ENCODE data around the gene RSBN1L. TPM values are rescaled to one million over a fixed set of nuclear protein-coding genes. Genes with fewer than 3 reads are reported as not detected.

The RSBN1L gene
- total RNA-seq, 1 experiment from 2014 or later = 47.3 TPM

- Histone ChIP-seq H3K4me1 (no peaks in the 10 kb centered on the region), H3K27me3 (no peaks in the 10 kb centered on the region), H3K27ac (no peak overlapping the region), H3K9me3 (replicated peaks) (no peaks in the 10 kb centered on the region), H3K36me3 (peaks cover 11% of the 10 kb centered on the region), H3K4me3 (no peak overlapping the region)
- no peak for DNase-seq
Observed at GRCh38 chr7:77788327-77788902, 92.2 kb downstream of the RSBN1L start.

GRCh38 chr7:77791336-77791735 lies 95.1 kb downstream of the RSBN1L start:
- DNase-seq = no peak
- Histone ChIP-seq H3K9me3 (replicated peaks) (no peaks in the 10 kb centered on the region), H3K36me3 (peaks cover 3% of the 10 kb centered on the region; the same call in 1 of the 2 replicates), H3K4me1 (no peaks in the 10 kb centered on the region), H3K4me3 (no peak overlapping the region), H3K27me3 (no peaks in the 10 kb centered on the region), H3K27ac (no peak overlapping the region)

GRCh38 chr7:77791956-77792355 lies 95.7 kb downstream of the RSBN1L start:
- Histone ChIP-seq H3K27me3 (no peaks in the 10 kb centered on the region), H3K36me3 (no peaks in the 10 kb centered on the region; the same call in 1 of the 2 replicates), H3K4me1 (no peaks in the 10 kb centered on the region; the same call in 1 of the 2 replicates), H3K27ac (no peak overlapping the region), H3K9me3 (replicated peaks) (no peaks in the 10 kb centered on the region), H3K4me3 (no peak overlapping the region)
- DNase-seq = no peak

GRCh38 chr7:77794000-77794399 lies 97.7 kb downstream of the RSBN1L start:
- no peak overlapping the region for H3K27ac ChIP-seq
- H3K4me1 ChIP-seq = no peaks in the 10 kb centered on the region; the same call in 1 of the 2 replicates
- no peaks in the 10 kb centered on the region for H3K27me3 ChIP-seq
- no peak overlapping the region for H3K4me3 ChIP-seq
- H3K9me3 ChIP-seq (replicated peaks) = no peaks in the 10 kb centered on the region
- DNase-seq = no peak
- H3K36me3 ChIP-seq = no peaks in the 10 kb centered on the region; the same call in 1 of the 2 replicates

- no peak for DNase-seq
- Histone ChIP-seq H3K36me3 (no peaks in the 10 kb centered on the region; the same call in 1 of the 2 replicates), H3K9me3 (replicated peaks) (no peaks in the 10 kb centered on the region), H3K4me1 (no peaks in the 10 kb centered on the region; the same call in 1 of the 2 replicates), H3K27me3 (no peaks in the 10 kb centered on the region), H3K27ac (no peak overlapping the region), H3K4me3 (no peak overlapping the region)
Observed at GRCh38 chr7:77796109-77796508, 99.8 kb downstream of the RSBN1L start.

- DNase-seq = no peak
- no peaks in the 10 kb centered on the region; the same call in 1 of the 2 replicates for H3K4me1 ChIP-seq
- no peaks in the 10 kb centered on the region for H3K9me3 ChIP-seq (replicated peaks)
- H3K4me3 ChIP-seq = peak overlapping the region; percentile 86
- no peaks in the 10 kb centered on the region; the same call in 1 of the 2 replicates for H3K36me3 ChIP-seq
- H3K27ac ChIP-seq = no peak overlapping the region
- no peaks in the 10 kb centered on the region for H3K27me3 ChIP-seq
Observed at GRCh38 chr7:77796960-77797359, 100.7 kb downstream of the RSBN1L start.

- H3K4me3 ChIP-seq = peak overlapping the region; percentile 86
- no peaks in the 10 kb centered on the region; the same call in 1 of the 2 replicates for H3K36me3 ChIP-seq
- DNase-seq = peak in 1 of 2 experiments; percentile 44
- H3K27ac ChIP-seq = peak overlapping the region; percentile 60
- H3K9me3 ChIP-seq (replicated peaks) = no peaks in the 10 kb centered on the region
- H3K4me1 ChIP-seq = no peaks in the 10 kb centered on the region; the same call in 1 of the 2 replicates
- H3K27me3 ChIP-seq = no peaks in the 10 kb centered on the region
Observed at GRCh38 chr7:77797734-77798393, 101.6 kb downstream of the RSBN1L start.

- Histone ChIP-seq H3K27ac (peak within 1 kb of the TSS; percentile 68), H3K4me3 (peak within 1 kb of the TSS; percentile 86), H3K4me1 (no peaks in the 10 kb centered on the region; the same call in 1 of the 2 replicates), H3K27me3 (no peaks in the 10 kb centered on the region), H3K36me3 (no peaks in the 10 kb centered on the region; the same call in 1 of the 2 replicates), H3K9me3 (replicated peaks) (no peaks in the 10 kb centered on the region)
- peak; percentile 99 to 100 for DNase-seq
Observed at GRCh38 chr7:77798394-77799077, 102.3 kb downstream of the RSBN1L start, which contains the start of the genes PHTF2 and TMEM60. Gene PHTF2 (plus strand): TSS chr7:77798773. Gene TMEM60 (minus strand): TSS chr7:77798434. CDS start chr7:77794373, 4,061 bp downstream.

- Histone ChIP-seq H3K27me3 (no peaks in the 10 kb centered on the region), H3K4me3 (peak overlapping the region; percentile 86), H3K4me1 (no peaks in the 10 kb centered on the region; the same call in 1 of the 2 replicates), H3K9me3 (replicated peaks) (no peaks in the 10 kb centered on the region), H3K27ac (peak overlapping the region; percentile 68), H3K36me3 (no peaks in the 10 kb centered on the region)
- peak; percentile 61 to 70 for DNase-seq
Observed at GRCh38 chr7:77799078-77799964, 103.1 kb downstream of the RSBN1L start.

- Histone ChIP-seq H3K27me3 (no peaks in the 10 kb centered on the region), H3K4me3 (peak overlapping the region; percentile 86), H3K4me1 (no peaks in the 10 kb centered on the region; the same call in 1 of the 2 replicates), H3K9me3 (replicated peaks) (no peaks in the 10 kb centered on the region), H3K36me3 (no peaks in the 10 kb centered on the region), H3K27ac (no peak overlapping the region)
- DNase-seq = peak in 1 of 2 experiments; percentile 13
Observed at GRCh38 chr7:77800158-77800557, 103.9 kb downstream of the RSBN1L start.

GRCh38 chr7:77800730-77801129 lies 104.5 kb downstream of the RSBN1L start:
- Histone ChIP-seq H3K27me3 (no peaks in the 10 kb centered on the region), H3K36me3 (no peaks in the 10 kb centered on the region), H3K9me3 (replicated peaks) (no peaks in the 10 kb centered on the region), H3K4me1 (no peaks in the 10 kb centered on the region; the same call in 1 of the 2 replicates), H3K27ac (no peak overlapping the region), H3K4me3 (no peak overlapping the region)
- DNase-seq = no peak

GRCh38 chr7:77802557-77803405 lies 106.5 kb downstream of the RSBN1L start:
- Histone ChIP-seq H3K4me3 (no peak overlapping the region), H3K27me3 (no peaks in the 10 kb centered on the region), H3K4me1 (no peaks in the 10 kb centered on the region), H3K36me3 (no peaks in the 10 kb centered on the region), H3K27ac (no peak overlapping the region), H3K9me3 (replicated peaks) (peaks cover 14% of the 10 kb centered on the region)
- no peak for DNase-seq

GRCh38 chr7:77806425-77806824 lies 110.2 kb downstream of the RSBN1L start:
- Histone ChIP-seq H3K4me1 (peaks cover 1% of the 10 kb centered on the region; the same call in 1 of the 2 replicates), H3K36me3 (peaks cover 5% of the 10 kb centered on the region; the same call in 1 of the 2 replicates)
- DNase-seq = no peak

More at GRCh38 chr7:77806425-77806824, 110.2 kb downstream of the RSBN1L start:
- peaks cover 18% of the 10 kb centered on the region for H3K9me3 ChIP-seq (replicated peaks)
- no peak overlapping the region for H3K27ac ChIP-seq
- no peak overlapping the region for H3K4me3 ChIP-seq
- H3K27me3 ChIP-seq = no peaks in the 10 kb centered on the region
